ACC112 (cell line): ENCODE data around the gene GBA3.

ENCODE experiments used
- H2AFZ ChIP-seq: fragments of 200-600 bp; sonication (generic); one replicate; pipeline ENCODE4 v1.6.0; 2017; ENCODE audit warnings: antibody characterized with exemption, low read length; ENCODE audit not compliant: unreplicated experiment
- H3K27ac ChIP-seq: fragments of 200-600 bp; sonication (generic); 2 replicates; pipeline ENCODE4 v1.5.1; 2014; ENCODE audit warnings: low read depth, mild to moderate bottlenecking, antibody characterized with exemption, low read length, moderate library complexity
- H3K27me3 ChIP-seq: fragments of 200-600 bp; sonication (generic); 2 replicates; pipeline ENCODE4 v1.6.1; 2014; ENCODE audit warnings: mild to moderate bottlenecking, antibody characterized with exemption, low read length, moderate library complexity, mixed read lengths; ENCODE audit not compliant: insufficient read depth
- H3K36me3 ChIP-seq: fragments of 200-600 bp; sonication (generic); 2 replicates; pipeline ENCODE4 v1.6.1; 2016; ENCODE audit warnings: mild to moderate bottlenecking, antibody characterized with exemption, low read length, moderate library complexity, mixed read lengths; ENCODE audit not compliant: insufficient read depth
- H3K4me1 ChIP-seq: fragments of 200-600 bp; sonication (generic); one replicate; pipeline ENCODE4 v1.6.1; 2016; ENCODE audit warnings: low read length, mixed read lengths; ENCODE audit not compliant: insufficient read depth, unreplicated experiment, control insufficient read depth
- H3K4me3 ChIP-seq: fragments of 200-600 bp; sonication (generic); 2 replicates; pipeline ENCODE4 v1.5.1; 2014; ENCODE audit warnings: mild to moderate bottlenecking, low read depth, low read length
- H3K79me2 ChIP-seq: fragments of 200-600 bp; sonication (generic); one replicate; pipeline ENCODE4 v1.6.0; 2016; ENCODE audit warnings: low read length; ENCODE audit not compliant: control insufficient read depth, unreplicated experiment, insufficient read depth

Gene GBA3

GRCh38 chr4:22672519-22672918 is 20.2 kb upstream of the GBA3 start:
- Histone ChIP-seq H3K4me1 (peaks cover 9% of the 10 kb centered on the region), H3K79me2 (no peaks in the 10 kb centered on the region), H3K36me3 (no peaks in the 10 kb centered on the region), H3K4me3 (no peak overlapping the region), H2AFZ (no peak overlapping the region), H3K27ac (no peak overlapping the region), H3K27me3 (peaks cover 7% of the 10 kb centered on the region; the same call in 1 of the 2 replicates)

GRCh38 chr4:22672944-22673343 is 19.8 kb upstream of the GBA3 start:
- Histone ChIP-seq H3K4me3 (no peak overlapping the region), H3K36me3 (no peaks in the 10 kb centered on the region), H2AFZ (no peak overlapping the region), H3K27me3 (peaks cover 7% of the 10 kb centered on the region; the same call in 1 of the 2 replicates), H3K4me1 (peaks cover 9% of the 10 kb centered on the region), H3K27ac (no peak overlapping the region), H3K79me2 (no peaks in the 10 kb centered on the region)

DNA sequence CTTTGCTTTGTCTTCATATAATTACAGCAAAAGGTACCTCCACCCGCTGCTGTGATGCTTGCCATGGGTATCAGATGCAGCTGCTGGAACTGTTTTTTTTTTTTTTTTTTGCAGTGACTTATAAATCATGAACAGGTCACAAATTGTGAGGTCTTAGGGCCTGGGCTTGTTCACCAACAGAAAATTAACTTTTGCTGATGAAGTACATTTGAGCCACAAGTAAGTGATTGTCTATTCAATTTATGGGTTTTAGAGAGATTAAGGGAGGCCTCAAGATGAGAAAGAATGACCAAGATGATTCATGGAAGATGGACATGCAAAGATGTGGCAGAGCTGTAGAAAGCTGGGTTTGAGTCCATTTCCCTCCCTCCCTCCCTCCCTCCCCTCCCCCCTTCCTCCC is 18.0 kb upstream of the GBA3 start:
- Histone ChIP-seq H3K4me1 (no peaks in the 10 kb centered on the region), H3K27ac (no peak overlapping the region), H3K36me3 (no peaks in the 10 kb centered on the region), H3K27me3 (peaks cover 7% of the 10 kb centered on the region; the same call in 1 of the 2 replicates), H3K79me2 (no peaks in the 10 kb centered on the region), H3K4me3 (no peak overlapping the region), H2AFZ (no peak overlapping the region)

GRCh38 chr4:22676063-22676462 is 16.7 kb upstream of the GBA3 start:
- Histone ChIP-seq H3K4me3 (no peak overlapping the region), H3K27ac (no peak overlapping the region), H3K79me2 (no peaks in the 10 kb centered on the region), H3K27me3 (peaks cover 7% of the 10 kb centered on the region; the same call in 1 of the 2 replicates), H2AFZ (no peak overlapping the region), H3K36me3 (no peaks in the 10 kb centered on the region), H3K4me1 (no peaks in the 10 kb centered on the region)

DNA sequence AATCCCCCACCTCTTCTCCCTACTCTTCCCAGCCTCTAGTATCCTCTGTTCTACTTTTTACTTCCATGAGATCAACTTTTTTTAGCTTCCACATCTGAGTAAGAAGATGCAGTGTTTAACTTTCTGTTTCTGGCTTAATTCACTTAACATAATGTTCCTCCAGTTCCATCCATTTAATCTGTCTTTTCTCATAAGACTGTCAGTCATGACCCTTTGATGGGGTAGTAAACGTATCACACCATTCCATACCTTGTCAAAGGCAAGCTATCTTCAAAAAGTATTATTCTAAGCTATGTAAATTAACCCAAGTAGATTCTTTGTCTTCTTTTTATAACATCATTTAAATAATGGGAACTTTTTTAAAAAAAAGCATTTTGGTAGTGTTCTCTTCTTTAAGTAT is 15.0 kb upstream of the GBA3 start:
- Histone ChIP-seq H3K27ac (no peak overlapping the region), H3K36me3 (no peaks in the 10 kb centered on the region), H3K4me3 (no peak overlapping the region), H3K4me1 (no peaks in the 10 kb centered on the region), H3K79me2 (no peaks in the 10 kb centered on the region), H3K27me3 (peaks cover 7% of the 10 kb centered on the region; the same call in 1 of the 2 replicates), H2AFZ (no peak overlapping the region)

DNA sequence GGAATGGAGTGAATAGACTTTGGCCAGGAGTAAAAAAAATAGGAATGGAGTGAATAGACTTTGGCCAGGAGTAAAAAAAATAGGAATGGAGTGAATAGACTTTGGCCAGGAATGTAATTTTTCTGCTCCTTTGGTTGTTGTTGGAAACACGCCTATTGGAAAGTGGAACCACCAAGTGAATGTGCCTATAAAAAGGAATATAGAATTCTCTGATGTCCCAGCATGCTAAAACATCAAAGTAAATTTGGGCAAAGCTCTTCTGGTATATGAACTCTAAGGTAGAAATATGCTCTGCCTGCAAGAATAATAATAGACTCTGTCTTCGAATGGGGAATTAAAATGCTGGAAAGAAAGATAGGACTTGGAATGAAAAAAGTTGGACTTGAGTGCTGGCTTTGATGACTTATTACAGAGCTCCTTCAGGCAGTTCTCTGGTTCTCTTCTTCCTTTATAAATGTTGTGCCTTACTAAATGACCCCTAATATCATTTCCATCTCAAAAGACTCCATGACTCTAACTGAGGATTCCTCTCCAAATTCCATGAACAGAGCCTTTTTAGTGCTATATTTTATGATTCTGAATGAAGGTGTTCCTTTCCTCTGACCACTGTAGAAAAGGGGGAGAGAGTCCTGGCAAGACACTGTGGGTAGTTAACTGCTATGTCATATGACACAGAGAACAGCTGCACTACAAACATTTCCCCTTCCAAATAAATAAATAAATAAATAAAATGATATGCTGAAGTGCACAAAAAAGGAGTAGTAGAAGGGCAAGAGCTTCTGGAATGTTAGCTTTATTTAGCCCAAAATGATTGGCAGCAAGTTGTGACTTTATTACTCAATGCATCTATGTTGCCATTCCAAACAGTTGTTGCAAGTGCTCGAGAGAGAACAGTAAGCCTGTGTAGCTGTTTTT is 13.5 kb upstream of the GBA3 start:
- Histone ChIP-seq H3K27ac (no peak overlapping the region), H3K36me3 (no peaks in the 10 kb centered on the region), H3K27me3 (peaks cover 12% of the 10 kb centered on the region), H3K79me2 (no peaks in the 10 kb centered on the region), H3K4me1 (no peaks in the 10 kb centered on the region), H2AFZ (no peak overlapping the region), H3K4me3 (no peak overlapping the region)

DNA sequence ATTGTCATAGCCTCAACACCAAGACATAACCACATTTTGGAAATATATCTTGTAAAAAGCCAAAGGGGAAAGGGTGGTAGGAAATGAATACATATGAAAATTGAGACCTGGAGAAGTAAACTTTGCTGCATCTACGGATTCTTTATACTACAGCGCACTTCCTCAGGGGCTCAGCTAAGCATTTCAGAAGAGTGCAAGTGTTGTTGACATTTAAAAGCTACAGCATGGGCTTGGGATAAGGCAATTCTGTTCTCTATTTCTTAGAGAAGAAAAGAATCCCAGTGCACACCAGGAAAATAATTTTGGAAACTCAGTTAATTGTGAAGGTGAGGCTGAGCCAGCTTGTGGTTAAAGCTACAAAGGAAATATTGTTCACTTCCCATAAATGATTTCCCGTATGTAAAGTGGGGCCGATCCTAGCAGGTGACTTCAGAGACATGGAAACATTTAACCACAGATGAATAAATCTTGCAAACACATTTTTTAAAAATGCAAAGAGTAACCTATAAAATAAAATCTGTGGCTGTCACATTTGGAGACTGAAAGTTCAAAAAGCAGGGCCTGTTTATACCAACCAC is 12.6 kb upstream of the GBA3 start:
- Histone ChIP-seq H3K27me3 (peaks cover 21% of the 10 kb centered on the region), H3K27ac (no peak overlapping the region), H2AFZ (no peak overlapping the region), H3K4me1 (no peaks in the 10 kb centered on the region), H3K79me2 (no peaks in the 10 kb centered on the region), H3K36me3 (no peaks in the 10 kb centered on the region), H3K4me3 (no peak overlapping the region)

- Histone ChIP-seq H3K4me1 (no peaks in the 10 kb centered on the region), H3K27ac (no peak overlapping the region), H3K4me3 (no peak overlapping the region), H3K79me2 (no peaks in the 10 kb centered on the region), H2AFZ (no peak overlapping the region), H3K27me3 (peaks cover 26% of the 10 kb centered on the region), H3K36me3 (no peaks in the 10 kb centered on the region)
These were observed 9.0 kb upstream of the GBA3 start for GRCh38 chr4:22683726-22684125.

- Histone ChIP-seq H3K79me2 (no peaks in the 10 kb centered on the region), H3K4me1 (no peaks in the 10 kb centered on the region), H3K27ac (no peak overlapping the region), H3K27me3 (peaks cover 26% of the 10 kb centered on the region), H3K4me3 (no peak overlapping the region), H3K36me3 (no peaks in the 10 kb centered on the region), H2AFZ (no peak overlapping the region)
These were observed 6.6 kb upstream of the GBA3 start for GRCh38 chr4:22686141-22686540.

DNA sequence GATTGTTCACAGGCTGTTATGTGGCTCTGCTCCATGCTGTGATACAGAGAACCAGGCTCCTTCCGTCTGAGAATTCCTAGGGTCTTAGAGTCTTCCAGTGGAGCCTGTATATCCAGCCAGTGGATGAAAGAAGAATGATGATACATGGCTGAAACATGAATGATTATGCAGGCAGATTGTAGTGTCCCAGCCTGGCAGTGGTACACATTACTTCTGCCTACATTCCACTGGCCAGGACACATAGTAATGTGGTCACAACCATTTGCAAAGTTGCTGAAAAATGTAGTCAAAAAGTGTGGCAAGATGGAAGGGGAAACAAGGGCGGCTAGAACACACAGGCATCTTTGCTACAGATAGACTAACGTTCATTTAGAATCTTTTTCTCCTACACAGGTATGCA is 4.5 kb upstream of the GBA3 start:
- H3K4me1 ChIP-seq = no peaks in the 10 kb centered on the region
- H3K36me3 ChIP-seq = no peaks in the 10 kb centered on the region
- H3K4me3 ChIP-seq = no peak overlapping the region
- no peak overlapping the region for H2AFZ ChIP-seq
- no peaks in the 10 kb centered on the region for H3K79me2 ChIP-seq
- no peak overlapping the region for H3K27ac ChIP-seq
- H3K27me3 ChIP-seq = peaks cover 43% of the 10 kb centered on the region

DNA sequence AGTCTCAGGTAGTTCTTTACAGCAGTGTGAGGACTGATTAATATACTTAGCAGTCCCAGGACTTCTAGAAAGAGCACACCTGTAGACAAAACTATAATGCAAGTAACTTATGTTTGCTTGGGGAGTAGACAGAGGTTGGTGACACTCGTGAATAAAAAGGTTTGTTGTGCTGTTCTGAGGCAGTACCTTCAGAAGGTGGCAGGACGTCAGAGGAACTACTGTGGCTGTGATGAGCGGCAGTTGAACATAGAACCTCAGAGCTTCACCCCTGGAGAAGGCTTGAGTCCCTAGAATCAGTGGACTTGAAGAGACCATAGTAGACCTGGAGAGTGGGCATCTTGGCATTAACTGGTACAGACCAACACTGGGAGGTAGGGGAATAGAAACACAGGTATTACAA is 3.3 kb upstream of the GBA3 start:
- Histone ChIP-seq H3K79me2 (no peaks in the 10 kb centered on the region), H2AFZ (no peak overlapping the region), H3K27me3 (peaks cover 47% of the 10 kb centered on the region), H3K36me3 (no peaks in the 10 kb centered on the region), H3K4me1 (no peaks in the 10 kb centered on the region), H3K4me3 (no peak overlapping the region), H3K27ac (no peak overlapping the region)
